Endothelial cell of umbilical vein (primary cell): Measurements from ENCODE around the gene TMEM174. TPM values are rescaled to one million over a fixed set of nuclear protein-coding genes. Genes with fewer than 3 reads are reported as not detected.

Experiments used
- BruUV-seq: library from RNA; stranded (reverse); fragments of 400-500 nt; replicated peaks from 2 replicates; lab custom pipeline; 2021; lab: Mats Ljungman, UMichigan
- CTCF ChIA-PET: fragments of 300-600, 350-600 bp; sonication (Branson Sonifier 250); formaldehyde crosslinking; loops from one replicate; lab custom pipeline; 2021; ENCODE audit warnings: antibody characterized with exemption, inconsistent platforms; lab: Charles Lee
- POLR2A ChIA-PET: fragments of 300-600, 350-600 bp; sonication (Branson Sonifier 250); formaldehyde crosslinking; loops from one replicate; lab custom pipeline; 2021; ENCODE audit warnings: antibody characterized with exemption, inconsistent platforms; lab: Charles Lee
- DNase-seq: peaks from one replicate; pipeline ENCODE4 v3.0.0-alpha.2; 2011; ENCODE audit warnings: low read depth, low spot score
- FAIRE-seq: peaks from 2 replicates; lab custom pipeline; 2011; peaks lifted over from hg19 to GRCh38; lab: Jason Lieb, UNC
- H2AFZ ChIP-seq: 2 replicates; pipeline ENCODE4 v1.6.0; 2012; ENCODE audit warnings: low read depth, low read length, control low read depth, inconsistent platforms
- H3K27ac ChIP-seq: 2 replicates; pipeline ENCODE4 v1.5.1; 2011; ENCODE audit warnings: low read depth, mild to moderate bottlenecking, control low read depth, low read length, moderate library complexity; ENCODE audit not compliant: insufficient read depth
- H3K27me3 ChIP-seq, 2 experiments: 2 replicates each; pipeline versions ENCODE4 v1.6.0 to v1.6.1; 2011; ENCODE audit warnings: low read length in 2 of 2, mixed read lengths in 1 of 2; ENCODE audit not compliant: control insufficient read depth in 2 of 2, insufficient read depth in 2 of 2
- H3K36me3 ChIP-seq, 2 experiments: 2 replicates in 1 of 2; 3 replicates in 1 of 2; pipeline ENCODE4 v1.5.1; 2011; ENCODE audit warnings: low read length in 2 of 2, mild to moderate bottlenecking in 1 of 2, moderate library complexity in 1 of 2; ENCODE audit not compliant: control insufficient read depth in 2 of 2, insufficient read depth in 2 of 2; ENCODE audit errors: extremely low read depth in 1 of 2
- H3K4me1 ChIP-seq: 3 replicates; pipeline ENCODE4 v1.5.1; 2011; ENCODE audit warnings: mild to moderate bottlenecking, low read length; ENCODE audit not compliant: control insufficient read depth, insufficient read depth; ENCODE audit errors: extremely low read depth
- H3K4me2 ChIP-seq: 2 replicates; pipeline ENCODE4 v1.6.1; 2011; ENCODE audit warnings: low read length, control low read depth, mixed read lengths; ENCODE audit not compliant: insufficient read depth
- H3K4me3 ChIP-seq, 3 experiments: fragments of 200-600 bp in 1 of 3; sonication (generic), shearing (Covaris generic) in 1 of 3; replicated peaks in 1 of 3; 2 replicates each; pipeline ENCODE4 v1.5.1; 2011 to 2016; ENCODE audit warnings: control low read depth in 3 of 3, low read length in 3 of 3, mild to moderate bottlenecking in 2 of 3, inconsistent platforms in 1 of 3, low read depth in 1 of 3, moderate library complexity in 1 of 3; ENCODE audit not compliant: insufficient read depth in 1 of 3
- H3K79me2 ChIP-seq: 2 replicates; pipeline ENCODE4 v1.6.0; 2012; ENCODE audit warnings: low read length, inconsistent platforms; ENCODE audit not compliant: control insufficient read depth, insufficient read depth
- H3K9ac ChIP-seq: replicated peaks from 2 replicates; pipeline ENCODE3; 2011; ENCODE audit warnings: low read length, control low read depth; ENCODE audit not compliant: insufficient read depth; ENCODE audit errors: extremely low read depth
- H3K9me1 ChIP-seq: replicated peaks from 3 replicates; pipeline ENCODE4 v1.6.0; 2011; ENCODE audit warnings: mild to moderate bottlenecking, low read length; ENCODE audit not compliant: control insufficient read depth, insufficient read depth; ENCODE audit errors: extremely low read depth
- H3K9me3 ChIP-seq: replicated peaks from 2 replicates; pipeline ENCODE4 v1.5.1; 2012; ENCODE audit warnings: low read length, inconsistent platforms; ENCODE audit not compliant: control insufficient read depth, insufficient read depth
- H4K20me1 ChIP-seq: replicated peaks from 2 replicates; pipeline ENCODE3; 2011; ENCODE audit warnings: mild to moderate bottlenecking, low read length; ENCODE audit not compliant: control insufficient read depth, insufficient read depth; ENCODE audit errors: extremely low read depth
- CTCF ChIP-seq, 2 donors: IDR thresholded peaks; 1 replicate in 1 of 2; 2 replicates in 1 of 2; pipeline ENCODE4 v1.5.1; 2011; ENCODE audit warnings: low read length in 2 of 2, mild to moderate bottlenecking in 2 of 2, moderate library complexity in 2 of 2, control low read depth in 1 of 2, inconsistent platforms in 1 of 2, low read depth in 1 of 2; ENCODE audit not compliant: insufficient read depth in 1 of 2; ENCODE audit errors: extremely low read depth in 1 of 2
- EZH2 ChIP-seq: IDR thresholded peaks from 2 replicates; pipeline ENCODE4 v1.6.1; 2012; ENCODE audit warnings: borderline replicate concordance, low read depth, mild to moderate bottlenecking, moderate library complexity, low read length, inconsistent platforms; ENCODE audit not compliant: severe bottlenecking
- FOS ChIP-seq: IDR thresholded peaks from 2 replicates; pipeline ENCODE4 v1.6.1; 2011; ENCODE audit warnings: mild to moderate bottlenecking, low read length, moderate library complexity, borderline replicate concordance; ENCODE audit not compliant: insufficient read depth
- MYC ChIP-seq: IDR thresholded peaks from one replicate; pipeline ENCODE4 v1.6.1; 2011; ENCODE audit warnings: mild to moderate bottlenecking, low read depth, low read length
- POLR2A ChIP-seq: IDR thresholded peaks from 2 replicates; pipeline ENCODE4 v1.6.1; 2012; ENCODE audit warnings: low read depth, mild to moderate bottlenecking, control low read depth, low read length
- POLR2AphosphoS5 ChIP-seq: IDR thresholded peaks from 2 replicates; pipeline ENCODE4 v1.6.1; 2012; ENCODE audit warnings: low read depth, mild to moderate bottlenecking, control low read depth, low read length, moderate library complexity; ENCODE audit not compliant: insufficient read depth
- dilution Hi-C: fragments of 300-500 bp; cut with MboI; formaldehyde crosslinking; loops from one replicate; pipeline ENCODE4 v1.15.0; 2019; ENCODE audit warnings: low sequenced_read_pairs; ENCODE audit not compliant: extremely low pct_ligation_motif_present
- intact Hi-C: fragments of 100-400 bp; cut with micrococcal nuclease; formaldehyde crosslinking; loops from one replicate; pipeline ENCODE4 v1.10.0; 2022
- polyA plus RNA-seq, 4 experiments: library from polyadenylated mRNA; depleted of rRNA in 3 of 4; stranded (reverse) in 3 of 4; unstranded in 1 of 4; fragments of >200 nt; gene quantifications; 2 replicates each; pipeline versions ENCODE4 v1.2.1 to v1.2.3, GENCODE V29; 2011 to 2012; ENCODE audit warnings: missing spikeins in 1 of 4
- total RNA-seq: library from RNA; stranded (reverse); gene quantifications from 2 replicates; pipeline ENCODE4 v1.2.3, GENCODE V29; 2021

Gene TMEM174
- total and polyA plus RNA-seq, 2 donors (not counting 3 experiments of a cell fraction or from before 2014, with no cell fraction given): not detected

- no peak overlapping the region for H3K4me2 ChIP-seq
- no peaks in the 10 kb centered on the region for H3K79me2 ChIP-seq
- POLR2A ChIA-PET: no interaction called here
- H3K27me3 ChIP-seq: peaks cover 0 to 1% of the 10 kb centered on the region in 2 experiments
- no peaks in the 10 kb centered on the region for H3K36me3 ChIP-seq
- TF ChIP-seq MYC (no peak), POLR2AphosphoS5 (no peak), EZH2 (no peak), CTCF (IDR thresholded peaks at IDR 0.05; ENCODE audit: extremely low read depth in 1 of 2, insufficient read depth in 1 of 2, low read depth in 1 of 2, low read length in 2 of 2) (no peak), POLR2A (no peak), FOS (no peak)
- no peak overlapping the region for H3K4me3 ChIP-seq
- H3K9me1 ChIP-seq: no peaks in the 10 kb centered on the region
- BruUV-seq: no TSS peak
- dilution Hi-C loops: no loop called here
- intact Hi-C loops: loop anchor here (1.0 kb wide), 2 partner anchors 35 to 67 kb away; no protein-coding TSS in a partner anchor
- H3K27ac ChIP-seq: no peak overlapping the region
- no peaks in the 10 kb centered on the region for H3K4me1 ChIP-seq
- no peak for DNase-seq
- no peak for FAIRE-seq
- H3K9me3 ChIP-seq: no peaks in the 10 kb centered on the region
- H4K20me1 ChIP-seq: no peaks in the 10 kb centered on the region
- no peak overlapping the region for H2AFZ ChIP-seq
- no peak overlapping the region for H3K9ac ChIP-seq
- CTCF ChIA-PET: interaction anchor here (1.0 to 3.5 kb wide), 2 partner anchors 9 to 36 kb away, joined by 3 to 24 read pairs; no protein-coding TSS in a partner anchor
Observed at GRCh38 chr5:73135021-73135420, 38.0 kb upstream of the TMEM174 start.
